Body of pancreas (tissue), 4 donors: ENCODE data around the gene CAPN2.

Experiments used
- POLR2A ChIP-seq, 3 donors: fragments of 450-650 bp; IDR thresholded peaks; one replicate each; pipeline ENCODE4 v1.6.1; 2016; ENCODE audit warnings: antibody characterized with exemption in 3 of 3, mild to moderate bottlenecking in 2 of 3
- TF ChIP-seq, protein P1 (sequence below), 7 experiments: fragments of 450-650 bp in 4 of 7; fragments of 200-600 bp in 3 of 7; sonication (generic) in 3 of 7; IDR thresholded peaks; one replicate each; pipeline ENCODE4 v1.5.1; 2016 to 2019; ENCODE audit warnings: antibody characterized with exemption in 7 of 7

DNA sequence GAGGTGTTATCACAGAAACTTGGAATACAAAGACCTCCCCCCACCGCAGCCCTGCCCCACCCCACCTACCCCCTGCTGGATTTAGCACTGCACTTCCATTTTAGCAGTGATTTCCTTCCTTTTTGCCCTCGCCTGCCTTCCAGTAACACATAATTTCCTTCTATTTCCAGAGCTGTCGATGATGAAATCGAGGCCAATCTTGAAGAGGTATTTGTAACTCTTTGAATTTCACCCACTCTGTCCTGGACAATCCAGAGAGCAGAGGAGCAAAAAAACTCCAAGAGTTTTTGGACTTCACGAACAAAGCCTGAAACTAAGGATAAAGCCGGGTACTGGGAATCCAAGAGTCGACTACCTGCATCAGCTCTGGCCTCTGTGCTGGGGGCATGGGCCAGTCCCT lies 49.1 kb downstream of the CAPN2 start:
- TF ChIP-seq, protein P1, sequence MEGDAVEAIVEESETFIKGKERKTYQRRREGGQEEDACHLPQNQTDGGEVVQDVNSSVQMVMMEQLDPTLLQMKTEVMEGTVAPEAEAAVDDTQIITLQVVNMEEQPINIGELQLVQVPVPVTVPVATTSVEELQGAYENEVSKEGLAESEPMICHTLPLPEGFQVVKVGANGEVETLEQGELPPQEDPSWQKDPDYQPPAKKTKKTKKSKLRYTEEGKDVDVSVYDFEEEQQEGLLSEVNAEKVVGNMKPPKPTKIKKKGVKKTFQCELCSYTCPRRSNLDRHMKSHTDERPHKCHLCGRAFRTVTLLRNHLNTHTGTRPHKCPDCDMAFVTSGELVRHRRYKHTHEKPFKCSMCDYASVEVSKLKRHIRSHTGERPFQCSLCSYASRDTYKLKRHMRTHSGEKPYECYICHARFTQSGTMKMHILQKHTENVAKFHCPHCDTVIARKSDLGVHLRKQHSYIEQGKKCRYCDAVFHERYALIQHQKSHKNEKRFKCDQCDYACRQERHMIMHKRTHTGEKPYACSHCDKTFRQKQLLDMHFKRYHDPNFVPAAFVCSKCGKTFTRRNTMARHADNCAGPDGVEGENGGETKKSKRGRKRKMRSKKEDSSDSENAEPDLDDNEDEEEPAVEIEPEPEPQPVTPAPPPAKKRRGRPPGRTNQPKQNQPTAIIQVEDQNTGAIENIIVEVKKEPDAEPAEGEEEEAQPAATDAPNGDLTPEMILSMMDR (IDR thresholded peaks at IDR 0.05): no peak
- TF ChIP-seq POLR2A (IDR thresholded peaks at IDR 0.05): no peak
